Activated CD8-positive, alpha-beta memory T cell treated with anti-CD3 and anti-CD28 coated beads for 4 hours (primary cell): ENCODE data around the gene NUP50.

Experiments used
- DNase-seq, 2 donors: peaks; one replicate each; pipeline ENCODE4 v3.0.0-alpha.2; 2020; ENCODE audit warnings: low read depth in 2 of 2

The NUP50 gene

GRCh38 chr22:45196308-45196707 is 32.6 kb downstream of the NUP50 start:
- no peak for DNase-seq

- DNase-seq: no peak
Measured at GRCh38 chr22:45196926-45197605, 33.3 kb downstream of the NUP50 start.

GRCh38 chr22:45197606-45198462 is 34.1 kb downstream of the NUP50 start:
- DNase-seq: no peak

- no peak for DNase-seq
Measured at GRCh38 chr22:45198463-45198795, 34.7 kb downstream of the NUP50 start.

- DNase-seq: no peak
Measured at GRCh38 chr22:45199723-45200122, 36.0 kb downstream of the NUP50 start.

- no peak for DNase-seq
Measured at GRCh38 chr22:45200230-45200629, 36.5 kb downstream of the NUP50 start.

GRCh38 chr22:45200860-45201511 is 37.3 kb downstream of the NUP50 start:
- DNase-seq: no peak

GRCh38 chr22:45201678-45202332 is 38.1 kb downstream of the NUP50 start:
- DNase-seq: no peak

- DNase-seq: no peak
Measured at GRCh38 chr22:45202333-45203149, 38.8 kb downstream of the NUP50 start.

GRCh38 chr22:45203150-45203951 is 39.6 kb downstream of the NUP50 start:
- no peak for DNase-seq

- no peak for DNase-seq
Measured at GRCh38 chr22:45204241-45204640, 40.5 kb downstream of the NUP50 start.

GRCh38 chr22:45204819-45205218 is 41.1 kb downstream of the NUP50 start:
- no peak for DNase-seq

GRCh38 chr22:45205276-45205925 is 41.7 kb downstream of the NUP50 start:
- no peak for DNase-seq

GRCh38 chr22:45206233-45206632 is 42.5 kb downstream of the NUP50 start:
- DNase-seq: no peak

- no peak for DNase-seq
Measured at GRCh38 chr22:45207533-45207932, 43.8 kb downstream of the NUP50 start.

- no peak for DNase-seq
Measured at GRCh38 chr22:45207981-45208664, 44.4 kb downstream of the NUP50 start.

GRCh38 chr22:45208696-45208992 is 44.9 kb downstream of the NUP50 start:
- DNase-seq: no peak

GRCh38 chr22:45208993-45209838 is 45.5 kb downstream of the NUP50 start:
- no peak for DNase-seq

GRCh38 chr22:45210174-45210573 is 46.4 kb downstream of the NUP50 start:
- no peak for DNase-seq
